GM18867 (cell line): ENCODE data around the gene SLC26A1.
A peak's percentile ranks its signal among the peaks of the same experiment; 100 is the strongest.
"Not testable (repeated sequence)": the region's sequence is repeated elsewhere in the genome, so short reads cannot be mapped to it uniquely, and the experiment has no call there.

Source experiments
- ATAC-seq: cut with Tn5 transposase; IDR thresholded peaks from one replicate; pipeline ENCODE4 v1.9.1; 2021; ENCODE audit warnings: mild to moderate bottlenecking, moderate library complexity; ENCODE audit not compliant: unreplicated experiment

The SLC26A1 gene

DNA sequence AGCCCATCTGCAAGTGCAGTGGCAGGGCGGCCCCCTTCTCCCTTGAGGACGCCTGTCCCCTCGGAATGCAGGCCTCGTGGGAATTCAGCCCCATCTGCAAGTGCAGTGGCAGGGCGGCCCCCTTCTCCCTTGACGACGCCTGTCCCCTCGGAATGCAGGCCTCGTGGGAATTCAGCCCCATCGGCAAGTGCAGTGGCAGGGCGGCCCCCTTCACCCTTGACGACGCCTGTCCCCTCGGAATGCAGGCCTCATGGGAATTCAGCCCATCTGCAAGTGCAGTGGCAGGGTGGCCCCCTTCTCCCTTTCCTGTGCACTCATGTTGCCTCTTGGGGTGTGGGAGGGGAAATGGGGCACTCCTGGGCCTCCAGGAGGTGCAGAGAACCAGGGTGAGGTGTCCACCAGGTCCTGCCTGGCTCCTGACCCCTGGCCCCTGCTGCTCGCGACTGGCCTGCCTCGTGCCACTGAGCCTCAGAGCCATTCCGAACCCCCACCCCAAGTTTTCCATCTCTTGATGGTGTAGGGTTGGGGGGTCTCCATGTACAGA is 6.8 kb upstream of the SLC26A1 start:
- ATAC-seq = no peak

DNA sequence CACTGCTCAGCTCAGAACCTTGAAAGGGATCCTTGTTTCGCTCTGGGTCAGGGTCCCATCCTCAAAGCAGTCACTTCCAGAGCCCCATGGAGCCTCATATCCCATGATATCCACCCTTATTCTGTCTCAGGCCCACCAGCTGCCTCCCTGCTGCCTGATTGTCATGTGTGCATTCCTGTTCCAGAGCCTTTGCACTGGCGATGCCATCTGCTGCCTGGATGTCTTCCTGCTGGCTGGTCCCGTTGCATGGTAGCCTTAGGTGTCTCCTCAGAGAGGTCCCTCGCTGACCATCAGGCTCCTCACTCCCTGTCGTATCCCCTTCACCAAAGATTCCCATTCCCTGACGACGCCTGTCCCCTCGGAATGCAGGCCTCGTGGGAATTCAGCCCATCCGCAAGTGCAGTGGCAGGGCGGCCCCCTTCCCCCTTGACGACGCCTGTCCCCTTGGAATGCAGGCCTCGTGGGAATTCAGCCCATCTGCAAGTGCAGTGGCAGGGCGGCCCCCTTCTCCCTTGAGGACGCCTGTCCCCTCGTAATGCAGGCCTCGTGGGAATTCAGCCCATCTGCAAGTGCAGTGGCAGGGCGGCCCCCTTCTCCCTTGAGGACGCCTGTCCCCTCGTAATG is 6.1 kb upstream of the SLC26A1 start:
- ATAC-seq = not testable (repeated sequence)

DNA sequence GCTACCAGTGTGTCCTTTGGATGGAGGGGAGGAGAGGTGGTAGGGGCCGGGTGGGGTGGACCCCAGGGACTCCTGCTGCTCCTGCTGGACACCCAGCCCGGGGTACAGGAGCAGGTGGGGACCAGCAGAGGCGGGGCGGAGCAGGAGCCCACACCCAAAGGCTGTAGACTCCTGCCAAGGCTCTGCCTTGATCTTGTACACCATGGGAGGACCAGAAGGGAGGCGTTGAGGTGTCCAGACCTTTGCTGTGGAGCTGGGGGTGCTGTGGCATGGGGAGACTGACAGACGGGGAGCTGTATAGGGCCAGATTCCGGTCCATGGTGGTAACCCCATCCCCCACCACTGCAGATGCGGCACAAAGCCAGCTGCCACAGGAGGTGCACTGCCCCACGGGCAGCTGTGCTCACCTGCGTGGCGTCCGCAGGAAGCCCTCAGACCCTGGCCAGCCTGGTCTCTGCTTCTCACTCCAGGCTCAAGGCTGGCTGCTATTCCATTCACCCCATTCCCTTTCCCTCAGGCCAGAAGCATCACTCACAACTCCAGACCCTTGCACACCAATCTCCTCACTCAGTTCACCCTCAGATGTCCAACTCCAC is 5.0 kb upstream of the SLC26A1 start:
- no peak for ATAC-seq

DNA sequence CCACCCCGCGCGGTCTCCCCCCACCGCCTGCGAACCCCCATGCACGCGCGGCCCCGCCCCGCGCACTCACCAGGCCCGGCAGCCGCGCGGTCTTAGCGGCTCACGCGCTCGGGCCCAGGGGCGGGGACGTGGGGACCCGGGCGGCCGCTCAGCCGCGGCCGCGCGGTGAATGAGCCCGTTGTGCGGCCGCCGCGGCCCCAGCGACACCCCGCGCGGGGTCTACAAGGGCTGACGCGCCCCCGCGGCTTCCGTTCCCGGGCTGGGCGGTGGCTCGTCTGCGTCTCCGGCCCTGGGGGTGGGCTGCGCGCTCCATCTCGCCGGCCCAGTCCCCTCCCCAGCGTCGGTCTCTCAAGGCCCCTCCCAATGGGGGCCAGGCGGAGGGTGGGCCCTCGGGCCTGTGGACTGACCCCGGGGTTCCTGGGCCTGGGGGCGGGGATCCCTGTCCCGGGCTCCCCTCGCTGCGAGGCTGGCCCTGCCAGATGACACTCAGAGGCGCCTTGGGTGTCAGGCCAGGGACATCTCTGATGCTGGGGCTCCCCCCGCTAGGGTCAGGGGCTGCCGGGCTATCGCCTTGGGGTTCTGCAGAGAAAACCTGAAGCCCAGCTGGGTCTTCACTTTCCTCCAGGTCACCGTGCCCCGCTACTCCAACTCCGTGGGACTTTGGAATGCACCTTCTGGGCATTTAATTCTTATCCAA is 4.3 kb upstream of the SLC26A1 start:
- no peak for ATAC-seq

DNA sequence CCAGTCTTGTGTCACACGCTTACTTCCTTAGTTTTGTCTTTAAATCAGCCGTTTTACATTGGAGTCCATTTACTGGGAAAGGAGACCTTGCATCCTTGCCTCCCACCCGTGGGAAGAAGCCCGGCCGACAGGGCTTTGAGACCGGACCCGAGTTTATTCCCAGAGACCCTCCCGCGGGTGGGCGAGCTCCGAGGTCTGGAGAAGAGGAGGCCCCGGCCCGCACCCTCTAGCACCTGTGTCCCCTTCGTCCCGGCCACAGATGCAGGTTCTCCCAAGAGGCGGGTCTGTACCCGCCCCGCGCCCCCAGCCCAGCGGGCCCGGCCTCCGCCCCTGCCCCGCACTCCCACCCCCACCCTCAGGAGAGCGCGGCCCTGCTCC is 3.8 kb upstream of the SLC26A1 start:
- no peak for ATAC-seq

DNA sequence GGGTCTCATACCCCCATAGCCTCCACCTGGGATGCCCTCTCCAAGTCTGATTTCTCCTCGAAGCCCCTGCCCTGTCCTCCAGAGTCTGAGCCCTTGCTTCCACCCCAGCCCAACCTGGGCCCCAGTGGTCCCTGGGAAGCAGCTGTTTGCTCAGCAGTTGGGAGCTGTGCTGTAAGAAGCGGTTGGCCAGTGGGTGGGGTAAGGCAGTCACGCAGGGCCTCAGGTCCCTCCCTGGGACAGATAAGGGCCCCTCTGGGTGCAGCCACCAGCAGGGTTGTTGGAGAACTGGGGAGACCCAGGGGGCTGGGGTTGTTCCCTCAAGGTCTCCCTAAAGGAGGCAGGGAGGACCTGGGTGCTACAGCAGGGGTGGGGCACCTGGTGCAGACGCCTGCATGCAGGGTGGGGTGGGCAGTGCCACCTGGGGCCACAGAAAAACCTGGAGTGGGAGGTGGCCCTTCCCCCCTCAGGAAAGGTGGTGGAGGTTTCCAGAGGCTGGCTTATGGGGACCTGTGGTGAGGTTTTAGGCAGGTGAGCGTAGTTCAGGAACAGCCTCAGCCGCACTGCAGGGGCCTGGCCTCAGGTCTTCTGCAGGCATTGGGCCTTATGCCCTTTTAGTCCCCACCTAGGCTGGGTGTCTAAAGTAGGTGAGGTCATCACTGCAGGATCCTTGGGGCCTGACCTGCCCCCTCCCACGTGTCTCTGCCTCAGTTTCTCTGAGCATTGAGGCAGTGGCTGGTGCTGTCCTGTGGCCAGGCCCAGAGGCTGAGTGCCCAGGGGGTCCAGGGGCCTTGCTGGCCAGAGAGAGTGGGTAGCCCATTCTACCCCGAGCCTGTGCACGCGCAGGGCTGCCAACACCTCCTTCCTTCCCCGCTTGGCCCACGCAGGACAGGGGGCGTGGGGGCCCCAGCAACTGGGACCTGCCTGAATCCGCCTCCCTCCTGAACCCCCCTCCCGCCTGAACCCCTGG is 3.1 kb upstream of the SLC26A1 start:
- no peak for ATAC-seq

DNA sequence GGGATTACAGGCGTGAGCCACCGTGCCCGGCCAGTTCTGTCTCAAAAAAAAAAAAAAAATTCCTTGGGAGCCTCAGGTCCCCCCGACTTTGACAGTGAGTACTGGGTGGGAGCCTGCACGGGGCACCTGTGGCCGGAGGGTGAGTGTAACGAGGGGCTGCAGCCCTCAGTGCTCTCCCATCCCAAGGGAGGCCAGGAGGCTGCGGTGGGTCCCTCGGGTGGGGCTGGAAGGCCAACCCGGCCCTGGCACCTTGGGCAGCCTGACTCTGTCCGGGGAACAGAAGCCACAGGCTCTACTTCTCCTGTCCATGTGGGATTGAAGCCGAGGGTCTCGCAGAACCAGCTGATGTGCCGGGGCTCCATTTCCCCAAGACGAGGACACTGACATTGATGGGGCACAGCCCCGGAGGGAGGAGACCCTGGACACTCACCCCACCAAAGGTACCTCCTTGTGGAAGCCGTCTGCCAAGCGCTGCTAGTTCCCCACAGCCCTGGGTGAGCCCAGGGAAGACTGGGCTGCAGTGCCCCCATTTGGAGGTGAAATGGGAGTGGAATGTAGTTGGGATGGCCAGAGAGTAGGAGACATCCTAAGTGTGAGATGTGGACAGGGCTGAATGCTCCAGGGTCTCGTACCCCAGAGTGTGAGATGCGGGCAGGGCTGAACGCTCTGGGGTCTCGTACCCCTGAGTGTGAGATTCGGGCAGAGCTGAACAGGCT is 2.3 kb upstream of the SLC26A1 start:
- ATAC-seq = no peak

DNA sequence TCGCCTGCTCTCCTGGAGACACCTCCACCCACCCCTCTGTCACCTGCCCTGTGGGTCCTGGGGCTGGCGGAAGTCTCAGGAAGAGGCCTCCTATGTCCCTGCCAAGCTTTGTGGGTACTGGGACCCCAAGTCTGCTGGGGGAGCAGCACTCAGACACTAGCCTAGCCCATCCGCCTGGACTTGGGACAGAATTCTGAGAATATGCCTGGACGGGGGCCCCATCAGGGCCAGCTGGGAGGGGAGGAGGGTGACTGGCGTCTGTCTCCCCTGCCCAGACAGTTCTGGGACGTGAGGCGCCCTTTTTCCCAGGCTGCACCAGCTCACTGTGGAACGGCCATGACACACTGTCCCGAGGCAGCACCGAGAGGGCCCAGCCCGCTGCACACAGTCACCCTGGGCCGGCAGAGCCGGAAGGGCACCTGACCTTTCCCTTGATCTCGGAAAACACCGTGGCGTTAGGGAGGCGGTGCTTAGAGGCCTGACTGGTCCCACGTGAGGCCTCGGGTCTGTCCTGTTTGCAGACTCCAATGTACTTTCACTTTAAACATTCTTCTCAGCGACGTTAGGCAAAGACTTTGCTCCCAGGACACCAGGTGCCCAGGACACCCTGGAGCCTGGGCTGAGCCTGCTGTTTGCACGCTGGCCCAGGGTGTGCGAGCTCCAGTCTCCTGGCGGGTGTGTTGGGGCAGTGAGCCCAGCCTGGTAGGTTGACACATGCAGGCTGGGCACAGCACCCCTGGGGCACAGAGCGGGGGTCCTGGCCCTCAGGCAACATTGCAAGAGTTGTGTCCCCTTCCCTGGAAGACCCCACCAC is 700 bp downstream of the SLC26A1 start:
- peak; percentile 83 for ATAC-seq

DNA sequence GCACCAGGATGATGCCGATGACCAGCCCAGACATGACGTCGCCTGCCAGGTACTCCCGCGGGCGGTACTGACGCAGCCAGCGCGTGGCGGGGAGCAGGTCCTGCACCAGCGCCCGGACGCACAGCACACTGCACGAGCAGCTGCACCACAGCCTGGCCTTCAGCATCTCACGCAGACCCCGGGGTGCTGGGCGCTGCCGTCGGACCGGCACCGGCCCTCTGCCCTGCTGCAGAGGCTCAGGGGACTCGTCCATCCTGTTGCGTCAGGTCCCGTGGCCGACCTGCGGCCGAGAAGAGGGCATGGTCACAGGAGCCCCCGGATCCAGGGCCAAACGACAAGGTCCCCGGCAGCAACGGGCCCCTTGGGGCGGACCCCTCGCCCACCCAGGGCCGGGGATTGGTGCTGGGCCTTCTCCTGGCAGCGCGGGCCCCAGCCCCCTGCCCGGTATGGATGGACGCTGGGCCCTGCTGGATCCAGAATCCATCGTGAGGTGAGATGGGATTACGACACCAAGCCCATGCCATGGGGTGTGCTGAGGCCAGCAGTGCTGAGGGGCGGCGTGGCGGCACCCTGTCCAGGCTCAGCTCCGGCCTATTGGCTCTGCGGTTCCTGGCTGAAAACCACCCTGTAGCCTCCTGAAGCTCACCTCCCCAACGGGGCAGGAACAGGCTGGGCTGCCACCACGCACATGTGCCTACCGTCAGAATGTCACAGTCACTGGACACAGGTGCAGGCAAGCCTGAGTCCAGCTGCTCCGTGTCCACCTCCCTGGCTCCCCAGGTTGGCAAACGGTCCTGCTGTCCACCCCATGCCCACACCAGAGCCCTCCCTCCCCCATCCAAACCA is 1.5 kb downstream of the SLC26A1 start:
- ATAC-seq = no peak

DNA sequence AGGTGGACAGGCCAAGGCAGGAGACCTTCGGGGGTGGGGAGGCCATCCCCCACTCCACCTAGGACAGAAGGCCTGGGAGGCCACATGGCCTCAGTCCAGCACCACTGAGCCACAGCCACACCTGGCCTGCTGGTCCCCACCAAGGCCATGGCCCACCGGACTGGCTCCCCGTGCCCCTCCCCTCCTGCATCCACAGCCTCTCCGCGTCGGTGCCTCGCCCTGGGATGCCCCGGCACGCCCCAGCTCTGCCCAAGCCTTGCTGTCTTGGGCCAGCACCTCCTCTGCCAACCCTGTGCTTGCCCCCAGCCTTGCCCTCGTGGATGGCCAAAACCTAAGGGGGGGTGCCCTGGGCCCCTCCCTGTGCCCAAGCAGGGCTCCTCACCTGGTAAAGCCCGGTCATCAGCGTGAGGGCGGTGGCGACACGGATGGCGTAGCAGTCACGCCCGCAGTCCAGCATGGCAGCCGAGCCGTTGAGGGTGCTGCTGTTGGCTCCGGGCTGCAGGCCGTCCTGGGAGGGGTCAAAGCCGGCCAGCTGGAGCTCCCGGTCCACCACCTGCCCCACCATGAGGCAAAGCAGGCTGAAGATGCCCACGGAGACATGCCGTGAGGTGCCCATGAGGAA is 2.3 kb downstream of the SLC26A1 start:
- no peak for ATAC-seq

DNA sequence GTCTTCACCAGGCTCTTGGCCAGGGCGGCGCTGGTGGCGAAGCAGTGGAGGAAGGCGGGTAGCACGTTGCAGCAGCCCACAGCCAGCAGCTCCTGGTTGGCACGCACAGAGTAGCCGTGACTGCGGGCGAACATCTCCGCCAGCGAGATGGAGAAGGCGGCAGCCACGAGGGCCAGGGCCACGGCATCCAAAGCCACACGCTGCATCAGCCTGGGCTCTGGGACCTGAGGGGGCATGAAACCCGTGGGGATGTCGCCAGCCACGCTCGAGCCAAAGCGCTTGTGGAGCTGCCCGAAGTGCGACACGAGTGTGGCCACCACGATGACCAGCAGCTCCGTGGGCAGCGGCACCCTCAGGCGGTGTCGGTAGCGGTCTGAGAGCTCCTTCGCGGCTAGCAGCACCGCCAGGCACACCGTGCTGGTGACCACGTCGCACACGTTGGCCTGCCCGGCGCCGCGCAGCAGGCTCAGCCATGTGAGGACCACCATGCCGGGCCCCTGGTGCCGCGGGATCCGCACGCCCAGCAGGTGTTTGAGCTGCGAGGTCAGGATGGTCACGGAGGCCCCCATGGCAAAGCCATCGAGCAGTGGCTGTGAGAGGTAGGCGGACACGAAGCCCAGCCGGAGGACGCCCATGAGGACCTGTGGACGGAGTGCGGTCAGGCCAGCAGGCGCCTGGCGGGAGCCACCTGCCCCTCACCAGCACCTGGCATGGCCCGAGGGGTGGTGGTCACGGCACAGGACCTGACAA is 3.3 kb downstream of the SLC26A1 start:
- ATAC-seq = no peak

DNA sequence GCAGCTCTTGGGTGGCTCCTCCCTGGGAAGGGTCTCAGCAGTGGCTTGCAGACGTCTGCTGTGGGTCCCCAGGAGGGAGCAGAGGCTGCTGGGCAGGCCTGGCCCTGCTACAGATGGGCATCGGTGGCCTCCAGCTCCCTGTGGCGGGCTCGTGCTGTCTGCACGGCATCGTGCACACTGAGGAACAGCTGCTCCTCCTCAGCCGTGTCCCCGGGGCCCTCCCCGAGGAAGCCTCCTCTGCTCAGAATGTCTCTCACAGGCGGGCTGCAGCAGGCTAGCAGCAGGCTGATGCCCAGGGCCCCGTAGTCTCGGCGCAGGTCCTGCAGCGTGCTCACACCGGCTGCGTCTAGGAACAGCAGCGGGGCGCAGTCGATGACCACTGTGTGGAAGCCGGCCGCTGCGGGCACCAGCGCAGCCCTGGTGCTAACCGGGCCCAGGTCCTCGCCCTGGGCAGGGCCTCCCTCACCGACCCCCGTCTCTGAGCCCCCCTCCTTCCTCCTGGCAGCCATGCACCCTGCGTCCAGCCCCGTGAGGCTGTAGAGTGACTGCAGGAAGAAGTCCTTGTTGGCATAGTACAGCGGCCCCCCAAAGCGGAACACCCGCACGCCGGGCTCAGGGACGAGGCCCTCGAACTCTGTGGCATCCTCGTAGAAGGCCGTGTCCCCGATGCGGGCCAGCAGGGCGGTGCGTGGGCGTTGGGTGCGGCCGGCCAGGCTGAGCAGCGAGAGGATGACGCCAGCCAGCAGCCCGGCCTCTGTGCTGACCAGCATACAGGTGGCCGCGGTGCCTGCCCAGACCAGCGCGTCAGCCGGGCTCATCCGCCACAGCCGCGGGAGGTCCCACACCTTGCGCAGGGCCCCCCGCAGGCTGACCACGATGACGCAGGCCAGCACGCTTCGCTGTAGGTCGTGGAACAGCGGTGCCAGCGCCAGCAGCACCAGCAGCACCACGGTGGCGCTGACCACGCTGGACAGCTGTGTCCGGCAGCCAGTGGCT is 4.2 kb downstream of the SLC26A1 start:
- ATAC-seq = no peak

DNA sequence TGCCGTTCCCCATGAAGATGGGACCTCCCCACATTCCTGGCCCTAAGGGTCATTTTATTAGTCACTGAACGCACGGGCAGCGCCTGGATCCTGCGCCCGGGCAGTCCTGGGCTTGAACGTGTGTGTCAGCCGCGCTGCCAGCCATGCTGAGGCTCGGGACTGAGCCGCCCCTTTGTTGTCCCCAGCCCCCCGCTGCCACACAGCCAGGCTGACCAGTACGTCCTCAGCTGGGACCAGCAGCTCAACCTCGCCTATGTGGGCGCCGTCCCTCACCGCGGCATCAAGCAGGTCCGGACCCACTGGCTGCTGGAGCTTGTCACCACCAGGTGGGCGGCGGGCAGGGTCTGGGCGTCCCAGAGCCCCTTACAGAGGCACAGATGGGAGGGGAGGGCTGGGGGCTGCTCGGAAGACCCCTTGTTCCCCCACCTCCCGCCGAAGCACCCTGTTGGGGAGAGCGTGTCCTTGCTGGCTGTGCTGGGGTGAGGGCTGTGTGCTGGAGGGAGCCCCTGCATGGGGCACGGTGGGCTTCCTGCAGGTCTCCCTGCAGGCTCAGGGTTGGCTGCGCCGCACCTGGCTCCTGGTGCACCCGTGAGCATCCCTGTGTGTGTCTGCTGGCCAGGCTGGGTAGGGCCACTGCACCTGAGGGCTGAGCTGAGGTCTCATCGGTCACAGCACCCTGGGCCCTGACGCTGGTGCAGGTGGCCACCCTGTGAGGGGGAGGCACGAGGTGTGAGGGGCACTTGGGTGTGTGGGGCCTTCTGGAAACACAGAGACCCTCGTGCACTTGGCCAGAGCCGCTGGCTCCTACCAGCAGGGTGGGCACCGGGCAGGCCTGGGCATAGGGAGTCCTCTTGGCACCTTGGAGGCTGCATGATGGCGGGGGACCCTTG is 5.3 kb downstream of the SLC26A1 start:
- ATAC-seq = no peak

DNA sequence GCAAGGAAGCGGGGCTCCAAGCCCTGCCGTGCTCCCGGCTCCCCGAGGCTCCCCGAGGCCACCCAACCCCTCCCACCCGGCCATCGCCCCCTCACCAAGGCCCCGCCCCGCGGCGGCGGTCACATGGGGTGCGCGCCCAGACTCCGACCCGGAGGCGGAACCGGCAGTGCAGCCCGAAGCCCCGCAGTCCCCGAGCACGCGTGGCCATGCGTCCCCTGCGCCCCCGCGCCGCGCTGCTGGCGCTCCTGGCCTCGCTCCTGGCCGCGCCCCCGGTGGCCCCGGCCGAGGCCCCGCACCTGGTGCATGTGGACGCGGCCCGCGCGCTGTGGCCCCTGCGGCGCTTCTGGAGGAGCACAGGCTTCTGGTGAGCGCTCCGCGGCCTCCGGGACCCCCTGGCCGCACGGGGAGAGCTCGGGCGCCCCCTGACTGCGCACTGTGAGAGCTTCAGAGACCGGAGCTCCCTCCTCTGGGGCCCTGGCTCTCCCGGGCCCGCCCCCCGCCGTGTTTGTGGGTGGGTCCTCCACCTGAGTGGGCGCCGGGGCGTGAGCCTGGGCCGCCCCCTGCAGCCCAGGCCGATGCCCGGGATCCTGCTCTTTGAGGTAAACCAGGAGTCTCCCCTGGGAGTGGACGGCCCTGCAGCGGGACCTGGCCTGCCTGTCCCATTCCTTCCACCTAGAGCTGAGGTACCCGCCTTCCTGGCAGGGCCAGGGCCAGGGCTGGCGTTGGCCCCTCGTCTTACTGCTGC is 6.2 kb downstream of the SLC26A1 start, which contains the start of gene IDUA:
IDUA (plus strand) TSS at position 166 of the 745 bp plus-strand sequence; CDS start at position 207, 41 bp downstream.
- peak; percentile 80 for ATAC-seq
